Epithelial cell of esophagus (primary cell): Measurements from ENCODE around the gene LAS1L.
"Not testable (repeated sequence)": the region's sequence is repeated elsewhere in the genome, so short reads cannot be mapped to it uniquely, and the experiment has no call there.

Experiments
- DNase-seq: peaks from one replicate; pipeline ENCODE4 v3.0.0; 2010; ENCODE audit warnings: low read depth
- H3K4me3 ChIP-seq: 2 replicates; pipeline ENCODE4 v1.5.1; 2011; ENCODE audit warnings: mild to moderate bottlenecking, low read length, control low read depth
- TF ChIP-seq, protein P1 (sequence below): IDR thresholded peaks from 2 replicates; pipeline ENCODE4 v1.5.1; 2011; ENCODE audit warnings: low read depth, mild to moderate bottlenecking, low read length, control low read depth, inconsistent platforms; ENCODE audit not compliant: insufficient read depth; ENCODE audit errors: missing control alignments

Gene LAS1L

DNA sequence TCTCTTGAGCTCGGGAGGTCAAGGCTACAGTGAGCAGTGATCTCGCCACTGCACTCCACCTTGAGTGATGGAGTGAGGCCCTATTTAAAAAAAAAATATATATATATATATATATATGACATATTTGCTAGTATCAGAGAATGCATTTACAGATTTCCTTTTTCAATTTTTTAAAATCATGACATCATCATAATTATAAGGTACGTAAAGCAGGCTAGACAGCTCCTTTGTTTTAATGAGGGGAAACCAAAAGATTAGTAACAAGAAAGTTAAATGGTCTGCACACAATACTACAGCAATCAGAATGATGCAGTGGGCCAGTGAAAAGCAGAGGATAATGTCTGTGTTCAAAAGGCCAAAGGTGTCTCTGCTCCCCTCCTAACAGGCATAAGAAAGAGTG is 43.0 kb downstream of the LAS1L start:
- no peak for DNase-seq
- no peak overlapping the region for H3K4me3 ChIP-seq
- TF ChIP-seq, protein P1, sequence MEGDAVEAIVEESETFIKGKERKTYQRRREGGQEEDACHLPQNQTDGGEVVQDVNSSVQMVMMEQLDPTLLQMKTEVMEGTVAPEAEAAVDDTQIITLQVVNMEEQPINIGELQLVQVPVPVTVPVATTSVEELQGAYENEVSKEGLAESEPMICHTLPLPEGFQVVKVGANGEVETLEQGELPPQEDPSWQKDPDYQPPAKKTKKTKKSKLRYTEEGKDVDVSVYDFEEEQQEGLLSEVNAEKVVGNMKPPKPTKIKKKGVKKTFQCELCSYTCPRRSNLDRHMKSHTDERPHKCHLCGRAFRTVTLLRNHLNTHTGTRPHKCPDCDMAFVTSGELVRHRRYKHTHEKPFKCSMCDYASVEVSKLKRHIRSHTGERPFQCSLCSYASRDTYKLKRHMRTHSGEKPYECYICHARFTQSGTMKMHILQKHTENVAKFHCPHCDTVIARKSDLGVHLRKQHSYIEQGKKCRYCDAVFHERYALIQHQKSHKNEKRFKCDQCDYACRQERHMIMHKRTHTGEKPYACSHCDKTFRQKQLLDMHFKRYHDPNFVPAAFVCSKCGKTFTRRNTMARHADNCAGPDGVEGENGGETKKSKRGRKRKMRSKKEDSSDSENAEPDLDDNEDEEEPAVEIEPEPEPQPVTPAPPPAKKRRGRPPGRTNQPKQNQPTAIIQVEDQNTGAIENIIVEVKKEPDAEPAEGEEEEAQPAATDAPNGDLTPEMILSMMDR, result no peak

DNA sequence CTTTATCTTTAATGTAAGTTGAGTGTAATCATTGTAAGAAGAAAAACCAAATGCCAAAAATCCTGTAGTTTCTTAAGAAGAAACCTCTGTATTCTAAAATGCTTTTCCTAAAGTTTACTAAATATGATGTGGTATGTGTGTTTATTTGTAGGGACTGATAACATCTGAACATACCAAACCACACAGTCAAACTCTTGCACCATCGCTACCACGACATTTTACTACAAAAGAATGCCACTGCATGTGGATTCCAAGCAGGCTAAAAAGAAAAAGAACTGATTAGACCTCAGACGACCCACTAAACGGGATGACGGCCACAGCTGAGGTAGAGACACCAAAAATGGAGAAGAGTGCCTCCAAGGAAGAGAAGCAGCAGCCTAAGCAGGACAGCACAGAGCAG is 46.1 kb downstream of the LAS1L start:
- TF ChIP-seq, protein P1, result no peak
- no peak overlapping the region for H3K4me3 ChIP-seq
- DNase-seq, result no peak

DNA sequence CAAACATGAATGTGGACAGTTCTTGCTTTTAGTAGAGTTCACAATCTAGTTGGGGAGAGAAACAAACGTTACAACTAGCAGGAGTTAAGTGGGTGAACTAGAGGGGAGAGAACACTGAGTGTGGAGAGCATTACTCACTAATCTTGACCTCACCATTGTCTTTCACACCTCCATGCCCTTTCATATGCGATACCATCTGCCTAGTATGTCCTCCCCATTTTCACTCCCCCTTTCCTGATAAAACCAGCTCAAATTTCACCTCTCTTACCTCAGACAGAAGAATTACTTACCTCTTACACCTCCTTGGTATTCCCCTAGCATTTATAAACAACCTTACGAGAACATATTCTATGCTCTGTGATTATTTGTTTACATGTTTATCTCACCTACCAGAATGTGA is 53.6 kb downstream of the LAS1L start:
- TF ChIP-seq, protein P1, result no peak
- H3K4me3 ChIP-seq, result no peak overlapping the region
- DNase-seq, result no peak

DNA sequence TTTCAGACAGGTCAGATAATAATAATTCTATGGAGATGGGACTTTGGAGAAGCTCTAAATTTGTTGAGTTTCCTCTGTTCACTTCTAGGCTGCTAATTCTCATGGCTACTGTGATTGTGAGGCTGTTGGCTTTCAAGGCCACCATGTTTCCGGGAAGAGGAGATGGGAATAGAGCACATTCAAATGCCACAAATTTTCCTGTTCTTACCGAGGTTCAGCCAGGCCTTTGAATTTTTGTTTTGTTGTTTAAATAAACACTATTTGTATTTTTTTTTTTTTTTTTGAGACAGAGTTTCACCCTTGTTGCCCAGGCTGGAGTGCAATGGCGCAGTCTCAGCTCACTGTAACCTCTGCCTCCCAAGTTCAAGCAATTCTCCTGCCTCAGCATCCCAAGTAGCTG is 55.5 kb downstream of the LAS1L start:
- DNase-seq, H3K4me3 ChIP-seq: not testable (repeated sequence)

DNA sequence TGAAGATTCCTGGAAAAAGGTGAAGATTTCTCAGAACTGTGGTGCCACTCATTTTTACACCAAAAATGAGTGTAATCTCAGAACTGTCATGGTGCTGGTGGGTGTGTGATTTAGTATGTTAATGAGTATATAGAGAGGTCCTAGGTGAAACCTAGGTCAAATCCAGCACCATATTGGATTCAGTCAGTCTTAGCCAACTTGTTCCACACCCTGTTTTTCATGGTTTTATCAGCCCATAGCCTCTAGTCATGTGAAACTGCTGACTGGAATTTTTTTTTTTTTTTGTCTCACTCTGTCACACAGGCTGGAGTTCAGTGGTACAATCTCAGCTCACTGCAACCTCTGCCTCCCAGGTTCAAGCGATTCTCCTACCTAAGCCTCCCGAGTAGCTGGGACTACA is 58.0 kb downstream of the LAS1L start:
- no peak overlapping the region for H3K4me3 ChIP-seq
- DNase-seq, result no peak
- TF ChIP-seq, protein P1, result no peak

DNA sequence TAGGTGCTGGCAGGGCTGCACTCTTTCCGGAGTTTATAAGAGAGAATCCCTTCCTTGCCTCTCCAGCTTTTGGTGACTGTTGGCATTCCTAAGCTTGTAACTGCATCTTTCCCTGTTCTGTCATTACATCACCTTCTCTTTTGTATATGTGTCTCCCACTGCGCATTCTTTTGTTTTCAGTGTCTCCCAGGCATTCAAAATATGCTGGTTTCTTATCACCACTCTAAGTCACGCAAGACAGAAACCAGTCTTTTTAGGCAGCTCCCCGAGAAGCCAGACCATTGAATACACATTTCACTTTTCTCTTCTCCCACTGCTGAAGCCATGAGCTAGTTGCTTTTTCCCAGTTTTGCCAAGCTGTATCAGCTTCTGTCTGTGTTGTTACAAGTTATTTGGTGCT is 71.0 kb downstream of the LAS1L start:
- DNase-seq, result no peak
- TF ChIP-seq, protein P1, result no peak
- no peak overlapping the region for H3K4me3 ChIP-seq
